Endodermal cell (in vitro differentiated cells): Measurements from ENCODE around the gene NEK6. TPM values are rescaled to one million over a fixed set of nuclear protein-coding genes. Genes with fewer than 3 reads are reported as not detected.

Experiments
- DNase-seq: peaks from one replicate; pipeline ENCODE4 v3.0.0-alpha.2; 2017
- H3K27ac ChIP-seq: 2 replicates; pipeline ENCODE4 v1.5.1; 2013; ENCODE audit warnings: mild to moderate bottlenecking, low read depth, low read length, moderate library complexity
- H3K27me3 ChIP-seq: 2 replicates; pipeline ENCODE4 v1.6.1; 2013; ENCODE audit warnings: mild to moderate bottlenecking, low read length, moderate library complexity; ENCODE audit not compliant: insufficient read depth, control insufficient read depth, poor library complexity, severe bottlenecking
- H3K36me3 ChIP-seq: 2 replicates; pipeline ENCODE4 v1.7.0; 2013; ENCODE audit warnings: mild to moderate bottlenecking, low read length, moderate library complexity; ENCODE audit not compliant: control insufficient read depth, insufficient read depth
- H3K4me1 ChIP-seq: one replicate; pipeline ENCODE4 v1.7.0; 2013; ENCODE audit warnings: low read length; ENCODE audit not compliant: control insufficient read depth, insufficient read depth
- H3K4me3 ChIP-seq: 2 replicates; pipeline ENCODE4 v1.5.1; 2013; ENCODE audit warnings: mild to moderate bottlenecking, low read length, moderate library complexity
- H3K9ac ChIP-seq: 2 replicates; pipeline ENCODE4 v1.6.1; 2013; ENCODE audit warnings: mild to moderate bottlenecking, low read length, moderate library complexity; ENCODE audit not compliant: poor library complexity, severe bottlenecking; ENCODE audit errors: extremely low read depth
- H3K9me3 ChIP-seq: 2 replicates; pipeline ENCODE4 v1.6.1; 2013; ENCODE audit warnings: mild to moderate bottlenecking, low read length, moderate library complexity; ENCODE audit not compliant: control insufficient read depth
- H3K27ac Mint-ChIP-seq: 2 replicates; pipeline ENCODE4 v1.8.0; 2020; ENCODE audit warnings: mixed read lengths
- H3K27me3 Mint-ChIP-seq: 2 replicates; pipeline ENCODE4 v1.8.0; 2021; ENCODE audit warnings: mild to moderate bottlenecking, mixed read lengths; ENCODE audit not compliant: insufficient read depth
- H3K36me3 Mint-ChIP-seq: 2 replicates; pipeline ENCODE4 v1.8.0; 2020; ENCODE audit warnings: low read depth, mixed read lengths
- H3K4me1 Mint-ChIP-seq: 2 replicates; pipeline ENCODE4 v1.8.0; 2020; ENCODE audit warnings: mixed read lengths
- H3K4me3 Mint-ChIP-seq: 2 replicates; pipeline ENCODE4 v1.8.0; 2020; ENCODE audit warnings: mild to moderate bottlenecking, moderate library complexity, mixed read lengths
- H3K9me3 Mint-ChIP-seq: 2 replicates; pipeline ENCODE4 v1.8.0; 2020; ENCODE audit warnings: mild to moderate bottlenecking, mixed read lengths
- WGBS, 2 experiments: methylation state at CpG; one replicate each; pipeline versions ENCODE4 v1.1.5 to v1.1.7; 2013; ENCODE audit warnings: missing lambda C conversion rate in 2 of 2, mixed read lengths in 1 of 2; ENCODE audit not compliant: insufficient coverage in 1 of 2, insufficient read length in 1 of 2; 5-methylcytosine and 5-hydroxymethylcytosine counted together
- total RNA-seq, 2 donors: library from RNA; stranded (reverse); fragmentation: NEBNext Ultra II Directional in 1 of 2; extraction: Animal tissue kit (Norgen Biotek cat#: 25700) in 1 of 2; gene quantifications; 2 replicates in 1 of 2; 3 replicates in 1 of 2; pipeline ENCODE4 v1.2.1, GENCODE V29; 2021
- TF ChIP-seq, protein P1 (sequence below): fragments of 200-600 bp; sonication (generic); conservative IDR thresholded peaks from 2 replicates; pipeline ENCODE4 v1.5.0; 2021; ENCODE audit warnings: antibody characterized with exemption, mild to moderate bottlenecking

NEK6 gene
- total RNA-seq, 2 donors from 2014 or later = 17.1 to 32.5 TPM

- Histone ChIP-seq H3K9ac (no peak overlapping the region), H3K36me3 (peaks cover 58% of the 10 kb centered on the region), H3K4me3 (no peak overlapping the region), H3K9me3 (peaks cover 15% of the 10 kb centered on the region), H3K4me1 (no peaks in the 10 kb centered on the region), H3K27me3 (no peaks in the 10 kb centered on the region), H3K27ac (no peak overlapping the region)
- WGBS, 2 experiments = 89% methylated on average over 6 to 10 of the region's 10 CpGs
- Mint-ChIP-seq H3K27ac (no peak overlapping the region), H3K36me3 (peaks cover 34% of the 10 kb centered on the region), H3K4me1 (peaks cover 15% of the 10 kb centered on the region), H3K27me3 (no peaks in the 10 kb centered on the region), H3K4me3 (no peak overlapping the region), H3K9me3 (peaks cover 6% of the 10 kb centered on the region)
- no peak for DNase-seq
- TF ChIP-seq, protein P1, sequence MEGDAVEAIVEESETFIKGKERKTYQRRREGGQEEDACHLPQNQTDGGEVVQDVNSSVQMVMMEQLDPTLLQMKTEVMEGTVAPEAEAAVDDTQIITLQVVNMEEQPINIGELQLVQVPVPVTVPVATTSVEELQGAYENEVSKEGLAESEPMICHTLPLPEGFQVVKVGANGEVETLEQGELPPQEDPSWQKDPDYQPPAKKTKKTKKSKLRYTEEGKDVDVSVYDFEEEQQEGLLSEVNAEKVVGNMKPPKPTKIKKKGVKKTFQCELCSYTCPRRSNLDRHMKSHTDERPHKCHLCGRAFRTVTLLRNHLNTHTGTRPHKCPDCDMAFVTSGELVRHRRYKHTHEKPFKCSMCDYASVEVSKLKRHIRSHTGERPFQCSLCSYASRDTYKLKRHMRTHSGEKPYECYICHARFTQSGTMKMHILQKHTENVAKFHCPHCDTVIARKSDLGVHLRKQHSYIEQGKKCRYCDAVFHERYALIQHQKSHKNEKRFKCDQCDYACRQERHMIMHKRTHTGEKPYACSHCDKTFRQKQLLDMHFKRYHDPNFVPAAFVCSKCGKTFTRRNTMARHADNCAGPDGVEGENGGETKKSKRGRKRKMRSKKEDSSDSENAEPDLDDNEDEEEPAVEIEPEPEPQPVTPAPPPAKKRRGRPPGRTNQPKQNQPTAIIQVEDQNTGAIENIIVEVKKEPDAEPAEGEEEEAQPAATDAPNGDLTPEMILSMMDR = no peak
These were observed 120.0 kb downstream of the NEK6 start for GRCh38 chr9:124377551-124378406.

GRCh38 chr9:124381170-124381945, 123.6 kb downstream of the NEK6 start:
- H3K36me3 Mint-ChIP-seq = peaks cover 31% of the 10 kb centered on the region
- Histone ChIP-seq H3K27ac (no peak overlapping the region), H3K27me3 (no peaks in the 10 kb centered on the region), H3K9me3 (no peaks in the 10 kb centered on the region), H3K4me1 (no peaks in the 10 kb centered on the region), H3K9ac (no peak overlapping the region), H3K36me3 (peaks cover 57% of the 10 kb centered on the region), H3K4me3 (no peak overlapping the region)
- no peaks in the 10 kb centered on the region for H3K27me3 Mint-ChIP-seq
- WGBS, 2 experiments = 86 to 95% methylated on average over 3 to 4 of the region's 4 CpGs
- TF ChIP-seq, protein P1 = no peak
- no peak for DNase-seq
- peaks cover 20% of the 10 kb centered on the region for H3K4me1 Mint-ChIP-seq
- H3K4me3 Mint-ChIP-seq = no peak overlapping the region
- no peak overlapping the region for H3K27ac Mint-ChIP-seq
- no peaks in the 10 kb centered on the region for H3K9me3 Mint-ChIP-seq

DNA sequence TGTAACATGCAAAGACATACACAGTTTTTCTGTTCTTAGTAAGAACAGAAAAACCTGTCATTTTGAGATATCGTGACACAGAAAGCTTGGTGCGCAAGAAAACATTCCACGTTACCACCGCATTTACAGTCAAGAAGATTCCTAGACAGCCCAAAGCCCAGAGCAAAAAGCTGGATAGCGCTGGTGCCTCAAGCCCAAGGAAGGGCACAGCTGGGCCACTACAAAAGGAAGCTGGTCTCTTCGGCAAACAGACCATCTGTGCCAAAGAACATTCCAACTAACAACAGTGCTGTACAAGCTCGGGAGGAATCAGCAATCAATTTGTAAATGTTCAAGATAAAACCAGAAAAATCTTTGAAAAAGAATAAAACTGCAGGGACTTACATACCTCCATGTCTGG, 126.5 kb downstream of the NEK6 start:
- DNase-seq = no peak
- H3K27me3 ChIP-seq = no peaks in the 10 kb centered on the region
- Mint-ChIP-seq H3K36me3 (peaks cover 28% of the 10 kb centered on the region), H3K27me3 (no peaks in the 10 kb centered on the region), H3K9me3 (no peaks in the 10 kb centered on the region), H3K27ac (no peak overlapping the region), H3K4me3 (no peak overlapping the region), H3K4me1 (peaks cover 28% of the 10 kb centered on the region)
- no peak overlapping the region for H3K27ac ChIP-seq
- no peak overlapping the region for H3K9ac ChIP-seq
- no peaks in the 10 kb centered on the region for H3K4me1 ChIP-seq
- TF ChIP-seq, protein P1 = no peak
- H3K4me3 ChIP-seq = no peak overlapping the region
- 94 to 98% methylated on average over 6 to 7 of the region's 7 CpGs for WGBS, 2 experiments
- H3K36me3 ChIP-seq = peaks cover 47% of the 10 kb centered on the region
- no peaks in the 10 kb centered on the region for H3K9me3 ChIP-seq
